Kidney capillary endothelial cell (primary cell): Measurements from ENCODE around the gene GAMT.
"Not testable (repeated sequence)": the region's sequence is repeated elsewhere in the genome, so short reads cannot be mapped to it uniquely, and the experiment has no call there.

ENCODE experiments used
- DNase-seq: peaks from one replicate; pipeline ENCODE4 v3.0.0-alpha.2; 2018; ENCODE audit warnings: low spot score

The GAMT gene

DNA sequence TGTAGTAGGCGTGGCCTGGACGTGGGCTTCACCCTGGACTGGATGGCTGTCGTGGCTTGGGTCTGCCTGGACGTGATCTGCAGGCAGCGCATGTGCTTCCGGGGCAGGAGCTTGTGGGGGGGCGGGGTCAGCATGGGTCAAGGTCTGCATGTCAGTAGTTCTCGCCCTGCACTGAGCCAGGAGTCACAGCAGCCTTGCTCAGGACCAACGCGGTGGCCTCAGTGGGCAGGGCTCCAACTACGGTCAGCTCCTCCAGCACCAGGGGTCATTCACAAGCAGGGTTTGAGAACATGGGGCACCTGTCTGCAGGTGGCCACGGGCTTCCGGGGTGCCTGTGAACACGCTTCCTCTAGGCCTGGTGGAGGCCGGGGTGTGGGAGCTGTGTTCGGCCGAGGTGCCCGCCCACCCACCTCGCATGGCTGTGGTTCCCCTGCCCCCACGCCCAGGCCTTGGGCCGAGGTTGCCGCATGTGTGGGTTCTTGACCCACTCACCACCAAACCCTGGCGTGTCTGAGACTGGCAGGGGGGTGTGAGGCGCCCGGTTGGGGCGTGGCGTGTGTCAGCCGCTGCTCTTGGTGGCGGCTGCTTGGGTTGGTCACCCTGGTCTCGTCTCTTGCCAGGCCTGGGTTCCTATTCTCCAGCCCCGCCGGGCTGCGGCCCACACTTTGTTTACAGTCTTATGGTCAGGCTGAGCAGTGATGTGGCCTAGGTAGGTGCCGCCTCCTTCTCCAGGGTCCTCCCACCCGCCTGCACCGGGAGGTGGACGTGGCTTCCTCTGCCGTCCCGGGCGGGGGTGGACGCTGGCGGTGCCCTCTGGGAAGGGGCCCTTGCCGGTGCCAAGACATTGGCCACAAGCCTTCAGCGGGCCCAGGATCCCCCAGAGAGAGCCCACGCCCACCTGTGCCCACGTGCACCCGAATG lies 32.0 kb upstream of the GAMT start:
- no peak for DNase-seq

GRCh38 chr19:1432507-1432887 lies 31.2 kb upstream of the GAMT start:
- no peak for DNase-seq

DNA sequence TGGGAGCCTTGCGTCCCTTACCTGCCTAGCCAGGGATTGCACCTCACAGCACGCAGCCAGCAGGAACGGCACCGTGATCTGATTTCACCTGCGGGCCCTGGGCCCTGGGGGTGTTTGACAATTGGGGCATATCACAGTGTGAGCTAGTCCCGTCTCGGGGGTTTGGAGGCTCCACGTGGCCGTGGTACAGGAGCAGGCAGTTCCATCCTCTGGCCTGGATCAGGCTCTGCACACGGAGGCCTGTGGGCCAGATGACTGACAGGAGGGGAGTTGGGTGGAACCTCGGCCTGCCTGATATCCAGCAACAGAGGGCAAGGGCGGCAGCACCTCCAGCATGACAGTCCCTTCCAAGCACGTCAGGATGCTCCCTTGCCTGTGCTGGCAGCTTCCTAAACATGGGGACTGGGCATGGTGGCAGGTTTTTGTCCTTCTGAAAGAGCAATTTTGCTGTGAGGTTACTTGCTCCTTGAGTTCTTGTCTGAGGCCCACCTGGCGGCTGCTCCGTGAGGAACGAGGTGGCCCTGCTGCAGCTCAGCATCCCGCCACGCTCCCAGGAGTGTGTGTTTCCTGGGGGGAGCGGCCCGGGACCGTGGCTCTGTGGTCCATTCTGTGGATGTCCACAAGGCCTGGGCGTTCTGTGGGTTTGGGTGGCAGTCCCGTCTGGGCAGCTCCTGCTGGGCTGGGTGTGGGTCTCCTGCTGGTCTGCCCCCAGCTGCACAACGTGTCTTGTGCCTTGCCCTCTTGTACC lies 30.6 kb upstream of the GAMT start:
- DNase-seq, result no peak

GRCh38 chr19:1430246-1430645 lies 28.9 kb upstream of the GAMT start:
- no peak for DNase-seq

DNA sequence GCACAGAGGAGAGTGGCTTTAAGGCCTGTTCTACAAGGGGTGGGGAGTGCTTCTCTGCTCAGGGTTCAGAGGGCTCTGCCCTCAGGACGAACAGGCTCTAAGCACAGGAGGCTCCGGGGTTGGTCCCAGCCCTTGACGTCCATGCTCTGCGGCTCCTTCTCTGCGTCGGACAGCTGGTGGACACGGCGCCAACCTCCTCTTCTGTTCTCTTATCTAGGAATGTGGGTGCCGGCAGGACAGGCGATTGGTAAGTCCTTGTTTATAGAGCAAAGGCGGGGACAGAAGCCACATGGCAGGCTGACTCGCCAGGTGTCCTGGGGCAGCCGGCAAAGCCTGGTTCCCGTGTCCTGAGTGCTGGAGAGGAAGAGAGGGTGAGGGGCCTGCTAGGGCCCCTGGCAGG lies 28.4 kb upstream of the GAMT start:
- no peak for DNase-seq

- DNase-seq, result no peak
These were observed 27.5 kb upstream of the GAMT start for GRCh38 chr19:1428738-1429391.

GRCh38 chr19:1427221-1427920 lies 26.0 kb upstream of the GAMT start:
- no peak for DNase-seq

- no peak for DNase-seq
These were observed 25.4 kb upstream of the GAMT start for GRCh38 chr19:1426736-1427135.

GRCh38 chr19:1425902-1426301 lies 24.6 kb upstream of the GAMT start:
- no peak for DNase-seq

DNA sequence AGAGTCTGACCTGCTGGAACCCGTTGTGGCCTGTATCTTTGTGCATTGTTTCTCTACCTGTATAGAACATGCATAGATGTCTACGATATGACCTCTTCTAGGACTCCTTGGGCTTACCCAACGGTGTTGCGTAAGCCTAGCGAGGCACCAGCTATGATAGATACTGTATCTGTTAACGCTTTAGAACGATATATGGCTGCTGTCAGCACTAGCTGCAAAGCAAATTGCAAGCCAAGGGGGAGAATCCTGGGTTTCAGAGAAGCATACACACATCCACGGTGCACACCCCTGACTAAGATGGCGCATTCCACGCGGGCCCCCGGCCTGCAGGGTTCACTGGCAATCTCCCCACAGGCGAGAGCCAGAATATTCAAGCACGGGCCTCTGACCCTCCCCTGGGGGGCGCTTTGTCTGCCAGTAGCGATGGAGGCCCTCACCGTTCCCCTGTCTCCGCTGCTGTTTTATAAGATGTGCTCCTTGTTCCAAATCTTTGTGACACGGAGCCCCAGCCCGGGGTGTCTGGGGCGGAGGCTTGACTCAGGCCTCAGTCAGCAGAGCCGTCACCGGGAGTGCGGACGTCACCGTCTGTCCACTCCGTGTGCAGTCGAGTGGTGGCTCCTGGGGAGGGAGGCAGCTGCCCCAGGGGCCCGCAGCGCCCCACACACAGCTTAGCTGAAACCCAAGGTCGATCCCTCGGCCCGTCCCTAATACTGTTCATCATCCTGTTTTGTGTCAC lies 23.9 kb upstream of the GAMT start:
- no peak for DNase-seq

DNA sequence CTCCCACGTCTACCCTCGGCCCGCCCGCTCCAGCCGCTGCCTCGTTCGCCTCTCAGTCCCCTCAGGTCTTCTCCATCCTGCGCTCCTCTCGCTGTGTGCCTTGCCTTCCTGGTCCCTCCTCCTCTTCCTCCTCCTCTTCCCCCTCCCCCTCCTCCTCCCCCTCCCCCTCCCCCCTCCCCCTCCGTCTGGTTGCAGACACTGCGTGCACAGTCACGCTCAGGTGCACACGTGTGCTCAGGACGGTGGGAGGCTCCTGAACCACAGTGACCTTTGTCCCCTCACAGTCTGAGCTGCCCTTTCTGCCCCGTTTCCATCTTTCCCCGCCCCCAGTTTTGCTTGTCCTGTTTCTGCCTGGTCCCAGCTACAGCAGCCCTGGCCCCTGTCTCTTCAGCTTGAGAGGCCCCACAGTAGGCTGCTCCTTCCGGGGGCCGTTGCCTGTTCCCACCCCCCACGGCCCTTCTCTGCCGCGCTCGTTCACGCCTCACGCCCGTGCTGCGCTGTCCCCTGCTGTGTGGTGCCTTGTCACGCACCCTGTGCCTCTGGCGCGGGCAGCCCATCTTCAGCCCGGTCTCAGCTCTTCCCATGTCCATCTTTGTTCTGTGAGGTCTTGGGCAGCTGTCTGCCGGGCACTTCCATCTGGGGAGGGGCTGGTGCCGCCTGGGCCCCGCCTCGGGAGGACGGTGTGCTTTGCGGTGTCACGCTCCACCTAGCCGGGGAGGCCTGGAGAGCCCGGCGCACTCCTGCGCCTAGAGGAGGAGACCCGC lies 23.0 kb upstream of the GAMT start:
- DNase-seq, result no peak

DNA sequence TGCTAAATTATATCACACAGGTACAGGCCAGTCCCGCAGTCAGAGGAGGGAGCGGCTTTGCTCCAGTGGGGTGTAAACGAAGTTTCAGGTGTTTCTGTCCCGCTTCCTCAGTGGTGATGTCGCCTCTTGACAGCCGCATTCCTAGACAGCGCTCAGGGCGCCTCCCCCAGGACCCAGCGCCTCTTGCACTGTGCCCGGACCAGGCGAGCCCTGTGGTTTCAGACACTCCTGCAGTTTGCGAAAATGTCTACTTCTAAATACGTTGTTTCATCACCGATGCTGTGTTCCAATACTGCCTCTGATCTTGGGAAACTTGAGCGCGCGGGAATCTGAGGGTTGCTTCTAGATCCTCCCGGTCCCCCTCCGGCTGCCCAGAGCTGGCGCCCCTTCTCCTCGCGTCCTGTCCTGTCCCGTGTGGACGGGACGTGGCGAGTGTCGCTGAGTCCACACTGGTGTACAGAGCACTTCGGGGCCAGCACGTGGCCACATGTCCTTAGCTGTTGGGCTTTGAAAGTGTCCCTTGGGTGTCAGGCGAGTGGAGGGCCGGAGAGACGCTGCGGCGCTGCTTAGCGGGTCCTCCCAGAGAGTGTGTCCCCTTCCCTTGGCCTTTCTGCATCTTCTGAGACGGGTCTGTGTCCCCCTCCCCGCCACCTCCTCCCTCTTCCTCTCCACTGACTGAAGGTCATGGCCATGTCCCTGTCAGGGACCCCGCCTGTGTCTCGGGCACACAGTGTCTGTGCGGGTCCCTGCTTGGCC lies 22.3 kb upstream of the GAMT start:
- no peak for DNase-seq

- no peak for DNase-seq
These were observed 21.6 kb upstream of the GAMT start for GRCh38 chr19:1422943-1423342.

- DNase-seq, result no peak
These were observed 21.0 kb upstream of the GAMT start for GRCh38 chr19:1422360-1422759.

DNA sequence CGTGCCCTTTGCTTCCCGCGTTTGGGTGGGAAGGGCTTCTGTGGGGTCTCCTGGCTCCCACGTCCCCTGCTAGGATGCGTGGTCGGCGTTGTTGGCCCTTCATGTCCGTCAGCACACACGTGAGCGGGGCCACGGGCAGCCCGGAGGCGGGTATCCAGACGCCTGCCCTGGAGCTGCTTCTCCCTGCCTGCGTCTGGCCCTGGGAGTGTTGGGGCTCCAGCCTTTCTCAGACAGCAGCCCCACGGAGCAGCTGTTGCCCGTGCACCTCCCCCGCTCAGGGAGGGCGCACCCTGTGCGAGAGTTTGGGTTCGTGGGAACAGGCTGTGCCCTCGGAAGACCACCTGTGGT lies 20.6 kb upstream of the GAMT start:
- no peak for DNase-seq

- DNase-seq, result no peak
These were observed 20.0 kb upstream of the GAMT start for GRCh38 chr19:1421218-1421957.

- no peak for DNase-seq
These were observed 19.2 kb upstream of the GAMT start for GRCh38 chr19:1420590-1420989.

- not testable (repeated sequence) for DNase-seq
These were observed 18.7 kb upstream of the GAMT start for GRCh38 chr19:1420085-1420484.

DNA sequence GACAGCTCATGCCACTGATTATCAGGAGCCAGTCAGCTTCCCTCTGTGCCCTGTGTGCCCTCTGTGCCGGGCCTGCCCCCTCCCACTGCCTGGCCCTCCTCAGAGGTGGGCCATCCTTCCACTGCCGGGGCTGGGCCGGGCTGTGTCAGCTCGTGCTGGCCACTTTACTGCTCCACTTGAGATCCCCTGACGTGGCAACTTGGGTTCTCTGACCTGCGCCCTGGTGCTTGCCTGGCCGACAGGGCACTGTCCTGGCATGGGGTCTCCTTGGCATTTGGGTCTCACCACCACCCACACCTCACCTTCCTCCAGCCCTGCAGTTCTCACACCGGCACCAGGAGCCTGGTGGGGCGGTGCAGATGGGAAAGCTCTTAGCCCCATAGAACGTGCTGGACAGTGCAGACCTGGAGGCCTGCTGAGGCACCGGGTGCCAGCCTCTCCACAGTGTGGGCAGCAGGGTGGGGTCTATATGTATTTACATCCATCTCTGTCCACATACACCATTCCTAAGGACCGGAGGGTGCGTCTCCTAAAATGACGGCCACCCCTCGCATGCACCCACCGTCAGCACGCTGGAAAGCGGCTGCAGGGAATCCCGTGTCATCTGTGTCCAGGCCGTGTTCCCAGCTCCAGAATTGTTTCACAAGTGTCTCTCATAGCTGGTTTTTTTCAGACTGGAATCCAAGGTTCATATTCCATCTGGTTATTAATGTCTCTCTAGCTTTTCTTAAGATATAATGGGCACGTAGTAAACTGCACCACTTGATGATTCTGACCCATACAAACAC lies 17.8 kb upstream of the GAMT start:
- DNase-seq, result no peak
